ENCODE data around the gene ZNF277.

ZNF277 gene

DNA sequence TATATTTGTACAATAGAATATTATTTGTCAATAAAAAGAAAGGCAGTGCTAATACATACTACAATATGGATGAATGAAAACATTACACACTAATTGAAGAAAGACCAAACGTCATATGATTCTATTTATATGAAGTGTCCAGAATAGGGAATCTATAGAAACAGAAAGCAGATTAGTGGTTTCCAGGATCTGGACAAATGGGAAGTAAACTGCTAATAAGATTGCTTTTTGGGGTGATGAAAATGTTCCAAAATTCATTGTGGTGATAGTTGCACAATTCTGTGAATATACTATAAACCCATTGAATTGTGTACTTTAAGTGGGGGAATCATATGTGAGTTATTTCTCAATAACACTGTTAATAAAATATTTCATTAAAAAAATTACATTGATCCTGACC lies 165.6 kb downstream of the ZNF277 start:
- Histone ChIP-seq H4K20me1 (ENCODE audit: control insufficient read depth, insufficient read depth, low read depth, low read length) (no peaks in the 10 kb centered on the region; the same call in 1 of the 2 replicates), H3K4me3 (ENCODE audit: low read length) (no peak overlapping the region), H3F3A (ENCODE audit: control insufficient read depth, insufficient read depth) (no peaks in the 10 kb centered on the region), H3K4me2 (ENCODE audit: low read length) (no peak overlapping the region), H3K27me3 (ENCODE audit: control insufficient read depth, low read length) (peaks cover 7% of the 10 kb centered on the region; the same call in 1 of the 2 replicates), H3K27ac (ENCODE audit: low read depth, low read length) (no peak overlapping the region), H3K4me1 (ENCODE audit: control insufficient read depth, low read length) (no peaks in the 10 kb centered on the region), H3K79me2 (ENCODE audit: control insufficient read depth, low read length) (no peaks in the 10 kb centered on the region), H3K36me3 (ENCODE audit: control insufficient read depth, low read length) (no peaks in the 10 kb centered on the region), H3K9me3 (ENCODE audit: control insufficient read depth, insufficient read depth, low read length) (no peaks in the 10 kb centered on the region), H3K9me2 (replicated peaks; ENCODE audit: control insufficient read depth, low read length) (no peaks in the 10 kb centered on the region)
- TF ChIP-seq, protein P1, sequence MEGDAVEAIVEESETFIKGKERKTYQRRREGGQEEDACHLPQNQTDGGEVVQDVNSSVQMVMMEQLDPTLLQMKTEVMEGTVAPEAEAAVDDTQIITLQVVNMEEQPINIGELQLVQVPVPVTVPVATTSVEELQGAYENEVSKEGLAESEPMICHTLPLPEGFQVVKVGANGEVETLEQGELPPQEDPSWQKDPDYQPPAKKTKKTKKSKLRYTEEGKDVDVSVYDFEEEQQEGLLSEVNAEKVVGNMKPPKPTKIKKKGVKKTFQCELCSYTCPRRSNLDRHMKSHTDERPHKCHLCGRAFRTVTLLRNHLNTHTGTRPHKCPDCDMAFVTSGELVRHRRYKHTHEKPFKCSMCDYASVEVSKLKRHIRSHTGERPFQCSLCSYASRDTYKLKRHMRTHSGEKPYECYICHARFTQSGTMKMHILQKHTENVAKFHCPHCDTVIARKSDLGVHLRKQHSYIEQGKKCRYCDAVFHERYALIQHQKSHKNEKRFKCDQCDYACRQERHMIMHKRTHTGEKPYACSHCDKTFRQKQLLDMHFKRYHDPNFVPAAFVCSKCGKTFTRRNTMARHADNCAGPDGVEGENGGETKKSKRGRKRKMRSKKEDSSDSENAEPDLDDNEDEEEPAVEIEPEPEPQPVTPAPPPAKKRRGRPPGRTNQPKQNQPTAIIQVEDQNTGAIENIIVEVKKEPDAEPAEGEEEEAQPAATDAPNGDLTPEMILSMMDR (IDR thresholded peaks at IDR 0.05; ENCODE audit: low read depth, low read length, poor library complexity, severe bottlenecking) = no peak
- TF ChIP-seq EZH2phosphoT487 (IDR thresholded peaks at IDR 0.05; ENCODE audit: borderline replicate concordance, low read length) = no peak

DNA sequence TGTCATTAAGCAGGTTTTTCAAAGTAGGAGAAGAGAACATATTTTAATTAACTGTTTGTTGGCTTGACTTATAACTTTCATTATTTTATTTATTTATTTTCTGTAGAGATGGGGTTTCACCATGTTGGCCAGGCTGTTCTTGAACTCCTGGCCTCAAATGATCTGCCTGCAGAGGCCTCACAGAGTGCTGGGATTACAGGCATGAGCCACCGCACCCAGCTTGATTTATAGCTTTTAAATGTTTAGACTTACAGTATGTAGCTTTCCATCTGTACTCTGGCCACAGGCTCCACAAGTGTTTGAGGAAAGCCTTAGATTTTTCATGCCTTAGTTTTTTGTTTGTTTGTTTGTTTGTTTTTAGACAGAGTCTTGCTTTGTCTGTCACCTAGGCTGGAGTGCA lies 171.1 kb downstream of the ZNF277 start:
- H3F3A ChIP-seq (ENCODE audit: control insufficient read depth, insufficient read depth) = no peaks in the 10 kb centered on the region
- no peaks in the 10 kb centered on the region for H3K9me2 ChIP-seq (replicated peaks; ENCODE audit: control insufficient read depth, low read length)
- no peaks in the 10 kb centered on the region for H3K36me3 ChIP-seq (ENCODE audit: control insufficient read depth, low read length)
- H3K4me3 ChIP-seq (ENCODE audit: low read length) = no peak overlapping the region
- no peaks in the 10 kb centered on the region for H4K20me1 ChIP-seq (ENCODE audit: control insufficient read depth, insufficient read depth, low read depth, low read length)
- no peaks in the 10 kb centered on the region for H3K9me3 ChIP-seq (ENCODE audit: control insufficient read depth, insufficient read depth, low read length)
- H3K27ac ChIP-seq (ENCODE audit: low read depth, low read length) = no peak overlapping the region
- no peak overlapping the region for H3K4me2 ChIP-seq (ENCODE audit: low read length)
- no peak for TF ChIP-seq EZH2phosphoT487 (IDR thresholded peaks at IDR 0.05; ENCODE audit: borderline replicate concordance, low read length)
- TF ChIP-seq, protein P1 (IDR thresholded peaks at IDR 0.05; ENCODE audit: low read depth, low read length, poor library complexity, severe bottlenecking) = no peak
- no peaks in the 10 kb centered on the region for H3K4me1 ChIP-seq (ENCODE audit: control insufficient read depth, low read length)
- H3K27me3 ChIP-seq (ENCODE audit: control insufficient read depth, low read length) = peaks cover 16% of the 10 kb centered on the region
- H3K79me2 ChIP-seq (ENCODE audit: control insufficient read depth, low read length) = no peaks in the 10 kb centered on the region

DNA sequence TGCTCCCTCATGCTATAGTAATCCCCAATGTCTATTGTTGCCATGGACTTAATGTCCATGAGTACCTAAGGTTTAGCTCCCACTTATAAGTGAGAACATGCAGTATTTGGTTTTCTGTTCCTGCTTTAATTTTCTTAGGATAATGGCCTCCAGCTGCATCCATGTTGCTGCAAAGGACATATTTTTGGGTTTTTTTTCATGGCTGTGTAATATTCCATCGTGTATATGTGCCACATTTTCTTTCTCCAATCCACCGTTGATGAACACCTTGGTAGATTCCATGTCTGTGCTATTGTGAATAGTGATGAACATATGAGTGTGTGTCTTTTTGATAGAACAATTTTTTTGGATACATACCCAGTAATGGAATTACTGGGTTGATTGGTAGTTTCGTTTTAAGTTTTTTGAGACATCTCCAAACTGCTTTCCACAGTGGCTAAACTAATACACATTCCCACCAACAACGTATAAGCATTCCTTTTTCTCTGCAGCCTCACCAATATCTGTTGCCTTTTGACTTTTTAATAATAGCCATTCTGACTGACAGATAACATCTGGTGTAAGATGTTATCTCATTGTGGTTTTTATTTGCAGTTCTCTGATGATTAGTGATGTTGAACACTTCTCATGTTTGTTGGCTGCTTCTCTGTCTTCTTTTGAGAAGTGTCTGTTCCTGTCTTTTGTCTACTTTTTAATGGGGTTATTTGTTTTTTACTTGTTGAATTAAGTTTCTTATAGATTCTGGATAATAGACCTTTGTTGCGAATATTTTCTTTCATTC lies 175.0 kb downstream of the ZNF277 start:
- TF ChIP-seq EZH2phosphoT487 (IDR thresholded peaks at IDR 0.05; ENCODE audit: borderline replicate concordance, low read length) = no peak
- TF ChIP-seq, protein P1 (IDR thresholded peaks at IDR 0.05; ENCODE audit: low read depth, low read length, poor library complexity, severe bottlenecking) = no peak
- no peaks in the 10 kb centered on the region for H3K9me3 ChIP-seq (ENCODE audit: control insufficient read depth, insufficient read depth, low read length)
- H3F3A ChIP-seq (ENCODE audit: control insufficient read depth, insufficient read depth) = no peaks in the 10 kb centered on the region
- H3K36me3 ChIP-seq (ENCODE audit: control insufficient read depth, low read length) = no peaks in the 10 kb centered on the region
- H3K9me2 ChIP-seq (replicated peaks; ENCODE audit: control insufficient read depth, low read length) = no peaks in the 10 kb centered on the region
- no peaks in the 10 kb centered on the region for H3K79me2 ChIP-seq (ENCODE audit: control insufficient read depth, low read length)
- H3K27ac ChIP-seq (ENCODE audit: low read depth, low read length) = no peak overlapping the region
- no peak overlapping the region for H3K4me3 ChIP-seq (ENCODE audit: low read length)
- peaks cover 13% of the 10 kb centered on the region for H3K27me3 ChIP-seq (ENCODE audit: control insufficient read depth, low read length)
- peaks cover 4% of the 10 kb centered on the region; the same call in 1 of the 2 replicates for H3K4me1 ChIP-seq (ENCODE audit: control insufficient read depth, low read length)
- no peak overlapping the region for H3K4me2 ChIP-seq (ENCODE audit: low read length)
- no peaks in the 10 kb centered on the region for H4K20me1 ChIP-seq (ENCODE audit: control insufficient read depth, insufficient read depth, low read depth, low read length)

All from DOHH2 (cell line).